NCI-H2107 treated with DMSO at 0.1 percent for 48 hours (cell line): ENCODE measurements around the gene DLEU7.

Source experiments
- DNase-seq: peaks from one replicate; lab custom pipeline; 2025; ENCODE audit not compliant: unreplicated experiment; lab: John Stamatoyannopoulos, UW

The DLEU7 gene

DNA sequence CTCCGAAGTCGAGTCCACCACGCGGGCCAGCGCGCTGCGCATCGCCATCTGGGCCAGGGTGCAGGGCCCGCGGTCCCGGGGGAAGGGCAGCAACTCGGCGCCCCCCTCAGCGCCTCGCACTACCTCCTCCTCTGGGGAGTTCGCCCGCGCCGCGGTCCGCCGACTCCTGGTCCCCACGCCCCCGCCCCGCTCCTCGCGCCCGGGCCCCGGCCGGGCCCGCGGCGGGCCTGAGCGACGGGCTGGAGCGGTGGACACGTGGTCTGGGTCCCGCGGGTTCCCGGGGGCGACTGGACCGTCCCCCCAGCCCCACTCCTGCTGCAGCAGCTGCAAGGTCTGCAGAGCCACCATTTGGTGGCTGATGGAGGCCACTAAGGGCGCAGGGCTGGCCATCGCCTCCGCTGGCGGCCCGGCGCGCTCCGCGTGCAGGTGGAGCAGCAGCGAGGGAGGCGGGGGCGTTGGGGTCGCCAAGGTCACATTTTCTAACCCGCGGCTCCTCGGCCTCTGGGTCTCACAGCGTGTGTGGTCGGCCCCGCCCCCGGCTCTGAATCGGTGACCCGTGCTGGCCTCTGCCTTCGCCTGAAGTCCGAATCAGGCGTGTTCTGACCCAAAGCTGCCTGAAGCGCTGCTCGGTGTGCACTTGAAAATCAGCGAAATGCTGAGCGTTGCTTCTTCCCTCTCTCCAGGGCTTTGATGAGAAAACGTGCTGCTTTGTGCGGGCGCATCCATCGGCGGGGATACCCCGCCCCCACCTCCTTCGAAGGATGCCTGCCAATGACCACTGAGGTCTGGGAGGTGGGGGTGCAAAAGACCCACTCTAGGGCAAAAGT is at the start of gene DLEU7:
TSS of gene DLEU7 (minus strand) at position 436 of the 827 bp plus-strand sequence. CDS start at position 390, 46 bp downstream.
- DNase-seq = no peak

- DNase-seq = no peak
Observed at GRCh38 chr13:50892210-50892944, 48.9 kb upstream of the DLEU7 start.

DNA sequence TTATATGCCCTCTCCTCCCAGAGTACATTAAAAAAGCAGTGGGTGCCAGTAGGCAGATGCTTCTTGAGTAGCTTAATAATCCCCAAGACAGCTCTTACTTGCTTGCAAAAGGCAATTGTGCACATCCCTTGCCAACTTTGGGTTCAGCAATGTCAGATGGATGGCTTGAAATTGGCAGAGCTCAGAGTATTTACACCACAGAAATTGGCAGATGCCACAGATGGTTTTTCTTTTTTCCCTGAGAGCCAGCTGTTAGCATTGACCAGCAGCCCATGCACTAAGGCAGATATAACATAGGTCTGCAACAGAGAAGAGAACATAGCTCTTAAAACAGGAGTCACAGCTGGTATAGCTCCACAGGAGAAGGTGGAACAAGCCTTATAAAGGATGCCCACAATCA is 47.7 kb upstream of the DLEU7 start:
- DNase-seq = no peak

GRCh38 chr13:50889317-50889716 is 45.8 kb upstream of the DLEU7 start:
- no peak for DNase-seq

- no peak for DNase-seq
Observed at GRCh38 chr13:50888362-50888761, 44.9 kb upstream of the DLEU7 start.

DNA sequence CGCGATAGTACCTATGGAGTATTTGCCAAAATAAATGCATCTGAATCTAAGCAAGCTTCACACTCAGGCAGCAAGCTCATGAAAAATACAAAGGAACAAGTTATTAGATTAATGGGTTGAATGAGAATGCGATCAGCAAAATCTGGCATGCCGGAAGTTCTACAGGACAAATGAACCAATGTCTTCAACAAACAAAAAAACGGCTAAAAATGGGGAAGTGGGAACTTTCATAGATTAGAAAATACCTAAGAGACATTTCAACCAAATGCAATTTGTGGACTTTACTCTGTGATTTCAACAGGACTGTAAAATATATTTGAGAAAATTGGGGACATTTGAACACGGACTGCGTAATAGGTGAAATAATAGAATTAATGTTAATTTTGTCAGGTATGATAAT is 43.7 kb upstream of the DLEU7 start:
- no peak for DNase-seq

DNA sequence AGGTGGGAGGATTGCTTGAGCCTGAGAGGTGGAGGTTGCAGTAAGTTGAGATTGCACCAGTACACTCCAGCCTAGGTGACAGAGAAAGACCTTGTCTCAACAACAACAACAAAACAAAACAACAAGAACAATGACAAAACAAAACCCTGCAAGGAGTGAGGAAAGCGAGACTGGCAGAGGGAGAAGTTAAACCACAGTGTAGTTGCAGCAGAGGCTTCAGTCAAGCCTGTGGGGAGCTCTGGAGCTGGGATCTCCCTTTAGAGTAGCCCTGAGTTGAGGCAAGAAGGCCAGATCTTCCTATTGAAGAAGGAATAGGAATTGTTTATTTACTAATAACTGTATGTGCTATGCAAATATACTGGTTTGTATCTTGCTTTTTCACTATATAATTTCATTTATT is 40.8 kb upstream of the DLEU7 start:
- DNase-seq = no peak

- no peak for DNase-seq
Observed at GRCh38 chr13:50883728-50884127, 40.2 kb upstream of the DLEU7 start.

- no peak for DNase-seq
Observed at GRCh38 chr13:50882816-50883435, 39.4 kb upstream of the DLEU7 start.

DNA sequence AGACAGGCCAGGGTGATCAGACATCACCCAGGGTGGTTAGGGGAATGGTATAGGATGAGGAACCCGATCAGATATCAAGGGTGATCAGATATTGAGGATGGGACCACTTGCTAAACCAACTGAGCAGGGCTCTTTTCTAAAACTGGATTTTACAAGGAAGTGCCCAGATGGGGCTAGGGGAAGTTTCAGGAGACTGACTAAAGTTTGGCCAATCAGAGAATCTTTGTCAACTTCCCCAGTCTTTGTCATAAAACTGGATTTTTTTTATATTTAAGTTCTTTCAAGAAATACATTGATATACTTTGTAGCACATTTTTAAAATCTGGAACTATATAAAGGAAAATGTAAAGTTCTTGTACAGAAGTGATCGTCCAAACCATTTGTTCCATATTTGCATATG is 30.5 kb upstream of the DLEU7 start:
- no peak for DNase-seq

- DNase-seq = no peak
Observed at GRCh38 chr13:50873467-50873866, 30.0 kb upstream of the DLEU7 start.

- no peak for DNase-seq
Observed at GRCh38 chr13:50871405-50871804, 27.9 kb upstream of the DLEU7 start.

DNA sequence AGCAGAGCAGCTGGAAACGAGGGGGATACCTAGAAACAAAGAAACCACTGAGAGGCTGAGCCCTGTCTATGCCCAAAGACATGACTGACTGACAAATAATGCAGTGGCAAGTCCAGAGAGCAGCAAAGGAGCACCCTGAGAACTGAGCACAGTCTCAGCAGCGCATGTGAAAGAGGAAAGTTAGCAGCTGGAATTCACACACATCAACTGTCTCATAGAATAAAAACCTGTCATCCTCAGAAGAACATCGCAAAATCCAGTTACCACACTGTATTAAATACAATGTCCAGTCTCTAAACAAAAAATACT is 24.1 kb upstream of the DLEU7 start:
- no peak for DNase-seq

DNA sequence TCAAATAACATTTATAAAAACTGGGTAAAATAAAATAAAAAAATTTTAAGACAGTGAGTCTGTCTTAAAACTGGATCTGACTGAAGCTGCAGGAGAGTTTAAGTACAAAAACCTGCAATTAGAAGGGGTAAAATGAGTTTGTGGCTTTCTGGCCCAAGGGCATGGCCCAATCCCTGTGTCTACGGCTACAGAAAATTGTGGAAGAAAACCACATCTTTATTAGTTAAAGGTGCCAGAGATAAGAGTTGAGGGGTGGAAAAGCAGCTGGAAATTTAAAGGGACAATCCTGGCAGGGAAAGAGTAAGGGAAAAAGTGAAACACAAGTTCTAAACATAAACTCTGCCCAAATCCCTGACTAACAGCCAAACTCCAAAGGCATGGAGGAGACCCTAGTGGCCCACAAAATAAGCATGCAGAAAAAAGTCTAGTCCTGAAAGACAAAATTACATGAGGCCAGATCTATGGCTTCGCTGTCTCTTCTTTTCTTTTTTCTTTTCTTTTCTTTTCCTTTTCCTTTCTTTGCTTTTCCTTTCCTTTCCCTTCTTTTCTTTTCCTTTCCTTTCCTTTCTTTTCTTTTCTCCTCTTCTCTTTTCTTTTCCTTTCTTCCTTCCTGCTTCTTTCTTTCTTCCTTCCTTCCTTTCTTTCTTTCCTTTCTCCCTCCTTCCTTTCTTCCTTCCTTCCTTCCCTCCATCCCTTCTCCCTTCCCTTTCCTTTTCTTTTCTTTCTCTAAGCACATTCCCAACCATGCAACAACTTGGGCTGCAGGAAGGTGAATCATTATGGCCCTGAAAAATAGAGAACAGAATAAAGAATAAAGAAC is 23.5 kb upstream of the DLEU7 start:
- no peak for DNase-seq

GRCh38 chr13:50864492-50864891 is 21.0 kb upstream of the DLEU7 start:
- no peak for DNase-seq

DNA sequence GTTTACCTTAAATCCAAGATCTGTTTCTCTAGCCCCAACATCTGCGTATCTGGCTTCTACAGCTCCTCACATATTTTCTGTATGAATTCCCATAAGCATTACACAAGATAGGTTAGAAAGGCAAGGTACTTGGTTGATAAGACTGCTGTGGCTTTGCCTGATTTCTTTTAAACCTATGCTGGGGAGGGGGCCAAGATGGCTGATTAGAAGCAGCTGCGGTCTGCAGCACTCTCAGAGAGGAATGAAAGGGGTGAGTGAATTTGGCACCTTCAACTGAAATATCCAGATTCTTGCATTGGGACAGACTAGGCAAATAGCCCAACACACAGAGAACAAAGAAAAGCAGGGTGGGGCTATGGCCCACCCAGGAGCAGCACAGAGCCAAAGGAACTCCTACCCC is 12.2 kb upstream of the DLEU7 start:
- DNase-seq = no peak

GRCh38 chr13:50850445-50850844 is 7.0 kb upstream of the DLEU7 start:
- no peak for DNase-seq

DNA sequence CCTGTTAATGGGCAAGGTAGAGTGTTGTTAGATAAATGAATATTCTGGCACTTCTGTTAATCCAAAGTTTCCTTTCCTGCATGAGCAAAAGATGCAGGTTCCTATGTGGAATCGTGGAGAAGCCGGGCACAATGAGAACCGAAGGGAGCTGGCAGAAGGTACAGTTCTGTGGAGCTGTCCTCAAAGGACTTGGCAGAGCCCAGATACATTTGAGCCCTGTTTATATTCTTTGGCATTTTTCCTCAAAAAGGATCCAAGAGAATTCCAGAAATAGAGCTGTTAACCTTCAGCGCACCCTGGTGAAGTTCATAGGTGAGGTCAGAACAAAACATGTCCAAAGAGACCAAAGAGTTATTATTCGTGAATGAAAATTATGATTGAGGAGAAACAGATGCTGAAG is 4.0 kb upstream of the DLEU7 start:
- no peak for DNase-seq

GRCh38 chr13:50846861-50847475 is 3.5 kb upstream of the DLEU7 start:
- DNase-seq = no peak

DNA sequence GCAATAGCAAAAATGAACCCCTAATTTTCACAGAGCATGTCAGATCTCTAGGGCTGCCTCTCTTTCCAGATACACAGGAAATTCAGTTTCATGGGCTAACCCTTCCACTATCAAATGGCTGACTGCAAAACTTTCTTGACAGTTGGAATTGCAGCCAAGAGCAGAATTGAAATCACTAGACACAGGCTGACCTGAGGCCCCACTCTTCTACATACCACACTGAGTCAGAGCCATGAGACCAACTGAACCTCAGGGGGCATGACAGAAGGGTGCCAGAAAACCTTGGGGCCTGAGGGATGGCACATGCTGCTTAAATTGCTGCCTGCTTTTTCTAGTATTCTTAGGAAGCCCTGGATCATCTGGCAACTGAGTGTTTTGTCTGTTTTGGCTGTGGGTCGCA is 1.7 kb upstream of the DLEU7 start:
- no peak for DNase-seq
